Measurements from ENCODE around the gene ITGB6. TPM values are rescaled to one million over a fixed set of nuclear protein-coding genes. Genes with fewer than 3 reads are reported as not detected.

ITGB6 gene
- total and polyA plus RNA-seq, 2 of the 8 experiments (the other 6 are each of a cell fraction or from before 2014, with no cell fraction given) = not detected

DNA sequence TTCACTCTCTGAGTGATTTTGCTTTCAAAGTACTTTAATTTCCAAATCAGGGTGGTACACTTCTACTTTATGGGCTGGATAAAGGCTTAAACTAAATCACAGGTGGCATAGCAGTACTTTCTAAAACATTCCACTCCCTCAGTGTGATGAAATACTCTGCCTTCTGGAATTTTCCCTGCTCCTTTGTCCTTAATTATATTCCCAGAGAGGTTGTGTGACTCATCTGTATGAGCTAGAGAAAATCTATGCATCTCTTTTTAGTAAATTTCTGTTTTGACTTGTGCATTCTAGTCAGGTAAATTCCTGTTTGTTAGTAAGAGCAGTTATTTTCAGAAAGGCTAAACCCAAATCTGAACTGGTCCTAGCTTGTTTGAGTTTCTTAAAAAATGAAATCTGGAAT lies 108.7 kb downstream of the ITGB6 start (continued):
- no peak for TF ChIP-seq TCF12 (IDR thresholded peaks at IDR 0.05; ENCODE audit: low read depth, low read length)
- TF ChIP-seq GTF2F1 (IDR thresholded peaks at IDR 0.05; ENCODE audit: borderline replicate concordance, low read depth, low read length) = no peak
- no peak for TF ChIP-seq NRF1 (IDR thresholded peaks at IDR 0.05; ENCODE audit: low read depth, low read length)
- no peak for TF ChIP-seq RXRA (IDR thresholded peaks at IDR 0.05; ENCODE audit: insufficient read depth, low read depth, low read length)
- no peak for TF ChIP-seq TEAD4 (IDR thresholded peaks at IDR 0.05; ENCODE audit: low read depth, low read length)
- TF ChIP-seq ZNF274 (IDR thresholded peaks at IDR 0.05; ENCODE audit: borderline replicate concordance, extremely low read depth, low read length) = no peak
- TF ChIP-seq CHD2 (IDR thresholded peaks at IDR 0.05; ENCODE audit: low read length) = no peak
- TF ChIP-seq RFX5 (IDR thresholded peaks at IDR 0.05; ENCODE audit: borderline replicate concordance, low read depth, low read length) = no peak
- TF ChIP-seq BCL11A (IDR thresholded peaks at IDR 0.05; ENCODE audit: low read depth in 2 of 2, low read length in 2 of 2) = no peak

Measured in H1 (cell line).